OCI-LY7 (cell line): ENCODE data around the gene SLC30A3. TPM values are rescaled to one million over a fixed set of nuclear protein-coding genes. Genes with fewer than 3 reads are reported as not detected.

ENCODE experiments used
- BruUV-seq: library from RNA; stranded (reverse); fragments of 400-500 nt; replicated peaks from 2 replicates; lab custom pipeline; 2021; lab: Mats Ljungman, UMichigan
- CTCF ChIA-PET: fragments of 300-600 bp; sonication (Branson Sonifier 250); formaldehyde crosslinking; loops from one replicate; lab custom pipeline; 2022; ENCODE audit warnings: antibody characterized with exemption; ENCODE audit not compliant: unreplicated experiment; lab: Charles Lee
- POLR2A ChIA-PET: fragments of 300-600 bp; sonication (Branson Sonifier 250); formaldehyde crosslinking; loops from one replicate; lab custom pipeline; 2022; ENCODE audit warnings: antibody characterized with exemption; lab: Charles Lee
- DNase-seq: peaks from one replicate; pipeline ENCODE4 v3.0.0-alpha.2; 2015; ENCODE audit warnings: low spot score
- H2AFZ ChIP-seq: fragments of 200-600 bp; sonication (generic), shearing (Covaris generic); 2 replicates; pipeline ENCODE4 v1.6.1; 2014; ENCODE audit warnings: mild to moderate bottlenecking, antibody characterized with exemption, low read length, moderate library complexity
- H3K27ac ChIP-seq: fragments of 200-600 bp; sonication (generic); 2 replicates; pipeline ENCODE4 v1.5.1; 2014; ENCODE audit warnings: mixed run types, low read depth, mild to moderate bottlenecking, moderate library complexity, low read length, inconsistent platforms; ENCODE audit not compliant: poor library complexity, severe bottlenecking
- H3K36me3 ChIP-seq: fragments of 200-600 bp; sonication (generic); 2 replicates; pipeline ENCODE4 v1.6.1; 2014; ENCODE audit warnings: mild to moderate bottlenecking, antibody characterized with exemption, low read length, moderate library complexity, mixed read lengths; ENCODE audit not compliant: insufficient read depth
- H3K4me1 ChIP-seq: fragments of 200-600 bp; sonication (generic); 2 replicates; pipeline ENCODE4 v1.5.1; 2014; ENCODE audit warnings: mild to moderate bottlenecking, low read length; ENCODE audit not compliant: insufficient read depth, poor library complexity, severe bottlenecking
- H3K4me2 ChIP-seq: fragments of 200-600 bp; sonication (generic); 2 replicates; pipeline ENCODE4 v1.6.1; 2014; ENCODE audit warnings: mild to moderate bottlenecking, low read length
- H3K4me3 ChIP-seq: fragments of 200-600 bp; sonication (generic); 2 replicates; pipeline ENCODE4 v1.5.1; 2014; ENCODE audit warnings: mild to moderate bottlenecking, low read depth, low read length; ENCODE audit not compliant: poor library complexity, severe bottlenecking
- H3K79me2 ChIP-seq: fragments of 200-600 bp; sonication (generic); 2 replicates; pipeline ENCODE4 v1.6.1; 2016; ENCODE audit warnings: low read depth, mild to moderate bottlenecking, low read length, moderate library complexity, mixed read lengths; ENCODE audit not compliant: insufficient read depth
- H3K9me2 ChIP-seq: fragments of 200-600 bp; sonication (generic); 2 replicates; pipeline ENCODE4 v1.6.1; 2016; ENCODE audit warnings: mild to moderate bottlenecking, low read length, mixed read lengths; ENCODE audit not compliant: insufficient read depth
- H3K9me3 ChIP-seq: fragments of 200-600 bp; sonication (generic); 2 replicates; pipeline ENCODE4 v1.6.1; 2014; ENCODE audit warnings: mild to moderate bottlenecking, mixed run types, low read length, mixed read lengths
- H4K20me1 ChIP-seq: fragments of 200-600 bp; sonication (generic); 2 replicates; pipeline ENCODE4 v1.6.1; 2014; ENCODE audit warnings: mild to moderate bottlenecking, antibody characterized with exemption, low read length, moderate library complexity, mixed read lengths; ENCODE audit not compliant: insufficient read depth
- CTCF ChIP-seq: fragments of 200-600 bp; sonication (generic); conservative IDR thresholded peaks from 2 replicates; pipeline ENCODE4 v1.5.1; 2014; ENCODE audit warnings: mild to moderate bottlenecking, antibody characterized with exemption, low read length, moderate library complexity, mixed read lengths
- EZH2phosphoT487 ChIP-seq: fragments of 200-600 bp; sonication (generic); IDR thresholded peaks from 2 replicates; pipeline ENCODE4 v1.6.1; 2018; ENCODE audit warnings: low read depth, borderline replicate concordance, mild to moderate bottlenecking, mixed run types, antibody characterized with exemption, low read length, moderate library complexity, mixed read lengths
- intact Hi-C: fragments of 100-400 bp; cut with micrococcal nuclease; formaldehyde crosslinking; loops from one replicate; pipeline ENCODE4 v1.10.0; 2022; ENCODE audit not compliant: unreplicated experiment
- total RNA-seq, 2 experiments: library from RNA; depleted of rRNA in 1 of 2; stranded (reverse); fragments of >200 nt in 1 of 2; shearing (Covaris generic) in 1 of 2; gene quantifications; 2 replicates each; pipeline ENCODE4 v1.2.3, GENCODE V29; 2014 to 2022

SLC30A3 gene
- total RNA-seq, 2 experiments from 2014 or later = 23.3 to 71.6 TPM

GRCh38 chr2:27285481-27285880 lies 22.6 kb upstream of the SLC30A3 start:
- CTCF ChIA-PET = no interaction called here
- intact Hi-C loops = no loop called here

GRCh38 chr2:27284996-27285395 lies 22.1 kb upstream of the SLC30A3 start:
- POLR2A ChIA-PET = no interaction called here
- TF ChIP-seq CTCF = no peak
- TF ChIP-seq EZH2phosphoT487 = no peak

More at GRCh38 chr2:27285481-27285880, 22.6 kb upstream of the SLC30A3 start:
- POLR2A ChIA-PET = interaction anchor here (0.9 kb wide), 1 partner anchor 34 kb away, joined by 3 read pairs; no protein-coding TSS in a partner anchor
- no peak for DNase-seq
- no TSS peak for BruUV-seq
- Histone ChIP-seq H3K4me2 (no peak overlapping the region), H3K9me3 (no peaks in the 10 kb centered on the region), H4K20me1 (no peaks in the 10 kb centered on the region), H3K4me1 (peaks cover 58% of the 10 kb centered on the region), H2AFZ (no peak overlapping the region), H3K9me2 (no peaks in the 10 kb centered on the region), H3K4me3 (no peak overlapping the region), H3K79me2 (no peaks in the 10 kb centered on the region), H3K36me3 (no peaks in the 10 kb centered on the region), H3K27ac (no peak overlapping the region)
- TF ChIP-seq CTCF = no peak

GRCh38 chr2:27282892-27283291 lies 20.0 kb upstream of the SLC30A3 start:
- Histone ChIP-seq H3K9me2 (no peaks in the 10 kb centered on the region), H3K27ac (no peak overlapping the region), H3K4me3 (no peak overlapping the region), H3K4me2 (no peak overlapping the region), H3K9me3 (no peaks in the 10 kb centered on the region), H3K36me3 (no peaks in the 10 kb centered on the region), H3K4me1 (peaks cover 49% of the 10 kb centered on the region), H4K20me1 (no peaks in the 10 kb centered on the region), H3K79me2 (no peaks in the 10 kb centered on the region), H2AFZ (no peak overlapping the region)
- ChIA-PET CTCF (interaction anchor here (1.2 kb wide), 1 partner anchor 31 kb away, joined by 3 read pairs; no protein-coding TSS in a partner anchor), POLR2A (interaction anchor here (0.6 to 1.1 kb wide), 6 partner anchors 8 to 98 kb away, joined by 3 to 4 read pairs (median 3); no protein-coding TSS in a partner anchor)
- intact Hi-C loops = no loop called here
- TF ChIP-seq CTCF (no peak), EZH2phosphoT487 (no peak)
- no TSS peak for BruUV-seq
- DNase-seq = no peak

More at GRCh38 chr2:27284996-27285395, 22.1 kb upstream of the SLC30A3 start:
- H3K9me2 ChIP-seq = no peaks in the 10 kb centered on the region
- no peaks in the 10 kb centered on the region for H3K79me2 ChIP-seq
- H3K36me3 ChIP-seq = no peaks in the 10 kb centered on the region
- intact Hi-C loops = no loop called here
- H3K4me2 ChIP-seq = no peak overlapping the region
- CTCF ChIA-PET = no interaction called here
- no peak overlapping the region for H3K27ac ChIP-seq
- no peaks in the 10 kb centered on the region for H3K9me3 ChIP-seq
- no peak overlapping the region for H3K4me3 ChIP-seq
- H4K20me1 ChIP-seq = no peaks in the 10 kb centered on the region
- no TSS peak for BruUV-seq
- no peak for DNase-seq
- H2AFZ ChIP-seq = no peak overlapping the region
- H3K4me1 ChIP-seq = peaks cover 58% of the 10 kb centered on the region
